Measurements from ENCODE around the gene IL17D. TPM values are rescaled to one million over a fixed set of nuclear protein-coding genes. Genes with fewer than 3 reads are reported as not detected.

The IL17D gene
- total and polyA plus RNA-seq, 2 experiments from 2014 or later = 1.6 to 2.3 TPM

DNA sequence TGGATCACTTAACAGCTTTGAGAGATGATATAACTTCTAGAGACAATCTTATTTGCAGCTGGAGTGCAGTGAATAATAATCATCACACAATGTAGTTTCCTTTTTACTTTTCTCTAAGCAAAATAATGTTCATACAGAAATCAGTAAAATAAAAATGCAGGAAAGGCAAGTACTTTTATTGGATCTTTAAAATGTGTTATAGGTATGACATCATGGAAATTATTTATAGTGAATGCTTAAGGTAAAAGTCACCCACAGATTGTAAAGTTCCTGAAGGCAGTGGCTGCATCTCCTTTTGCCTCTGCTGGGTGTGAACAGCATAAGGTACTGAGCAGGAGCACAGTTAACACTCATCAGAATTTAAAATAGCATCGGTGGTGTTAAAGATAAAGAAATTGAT is 17.3 kb upstream of the IL17D start (continued):
- no peak for TF ChIP-seq POLR2AphosphoS5 (IDR thresholded peaks at IDR 0.05; ENCODE audit: low read depth)
- TF ChIP-seq JUNB (IDR thresholded peaks at IDR 0.05; ENCODE audit: unreplicated experiment) = no peak
- TF ChIP-seq, protein P1, sequence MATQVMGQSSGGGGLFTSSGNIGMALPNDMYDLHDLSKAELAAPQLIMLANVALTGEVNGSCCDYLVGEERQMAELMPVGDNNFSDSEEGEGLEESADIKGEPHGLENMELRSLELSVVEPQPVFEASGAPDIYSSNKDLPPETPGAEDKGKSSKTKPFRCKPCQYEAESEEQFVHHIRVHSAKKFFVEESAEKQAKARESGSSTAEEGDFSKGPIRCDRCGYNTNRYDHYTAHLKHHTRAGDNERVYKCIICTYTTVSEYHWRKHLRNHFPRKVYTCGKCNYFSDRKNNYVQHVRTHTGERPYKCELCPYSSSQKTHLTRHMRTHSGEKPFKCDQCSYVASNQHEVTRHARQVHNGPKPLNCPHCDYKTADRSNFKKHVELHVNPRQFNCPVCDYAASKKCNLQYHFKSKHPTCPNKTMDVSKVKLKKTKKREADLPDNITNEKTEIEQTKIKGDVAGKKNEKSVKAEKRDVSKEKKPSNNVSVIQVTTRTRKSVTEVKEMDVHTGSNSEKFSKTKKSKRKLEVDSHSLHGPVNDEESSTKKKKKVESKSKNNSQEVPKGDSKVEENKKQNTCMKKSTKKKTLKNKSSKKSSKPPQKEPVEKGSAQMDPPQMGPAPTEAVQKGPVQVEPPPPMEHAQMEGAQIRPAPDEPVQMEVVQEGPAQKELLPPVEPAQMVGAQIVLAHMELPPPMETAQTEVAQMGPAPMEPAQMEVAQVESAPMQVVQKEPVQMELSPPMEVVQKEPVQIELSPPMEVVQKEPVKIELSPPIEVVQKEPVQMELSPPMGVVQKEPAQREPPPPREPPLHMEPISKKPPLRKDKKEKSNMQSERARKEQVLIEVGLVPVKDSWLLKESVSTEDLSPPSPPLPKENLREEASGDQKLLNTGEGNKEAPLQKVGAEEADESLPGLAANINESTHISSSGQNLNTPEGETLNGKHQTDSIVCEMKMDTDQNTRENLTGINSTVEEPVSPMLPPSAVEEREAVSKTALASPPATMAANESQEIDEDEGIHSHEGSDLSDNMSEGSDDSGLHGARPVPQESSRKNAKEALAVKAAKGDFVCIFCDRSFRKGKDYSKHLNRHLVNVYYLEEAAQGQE (IDR thresholded peaks at IDR 0.05; ENCODE audit: unreplicated experiment) = no peak
- TF ChIP-seq CREB1 (CRISPR knock-in tag; IDR thresholded peaks at IDR 0.05; ENCODE audit: low read depth) = no peak
- no peak for TF ChIP-seq NANOG (IDR thresholded peaks at IDR 0.05; ENCODE audit: borderline replicate concordance)
- no peak for TF ChIP-seq EZH2 (IDR thresholded peaks at IDR 0.05; ENCODE audit: low read depth, unreplicated experiment)
- TF ChIP-seq ZNF331 (CRISPR knock-in tag; IDR thresholded peaks at IDR 0.05; ENCODE audit: low read depth) = no peak
- TF ChIP-seq, protein P2, sequence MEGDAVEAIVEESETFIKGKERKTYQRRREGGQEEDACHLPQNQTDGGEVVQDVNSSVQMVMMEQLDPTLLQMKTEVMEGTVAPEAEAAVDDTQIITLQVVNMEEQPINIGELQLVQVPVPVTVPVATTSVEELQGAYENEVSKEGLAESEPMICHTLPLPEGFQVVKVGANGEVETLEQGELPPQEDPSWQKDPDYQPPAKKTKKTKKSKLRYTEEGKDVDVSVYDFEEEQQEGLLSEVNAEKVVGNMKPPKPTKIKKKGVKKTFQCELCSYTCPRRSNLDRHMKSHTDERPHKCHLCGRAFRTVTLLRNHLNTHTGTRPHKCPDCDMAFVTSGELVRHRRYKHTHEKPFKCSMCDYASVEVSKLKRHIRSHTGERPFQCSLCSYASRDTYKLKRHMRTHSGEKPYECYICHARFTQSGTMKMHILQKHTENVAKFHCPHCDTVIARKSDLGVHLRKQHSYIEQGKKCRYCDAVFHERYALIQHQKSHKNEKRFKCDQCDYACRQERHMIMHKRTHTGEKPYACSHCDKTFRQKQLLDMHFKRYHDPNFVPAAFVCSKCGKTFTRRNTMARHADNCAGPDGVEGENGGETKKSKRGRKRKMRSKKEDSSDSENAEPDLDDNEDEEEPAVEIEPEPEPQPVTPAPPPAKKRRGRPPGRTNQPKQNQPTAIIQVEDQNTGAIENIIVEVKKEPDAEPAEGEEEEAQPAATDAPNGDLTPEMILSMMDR (conservative IDR thresholded peaks at IDR 0.05; ENCODE audit: low read depth in 2 of 2) = no peak
- no peak for TF ChIP-seq EZH2phosphoT487 (IDR thresholded peaks at IDR 0.05; ENCODE audit: unreplicated experiment)

DNA sequence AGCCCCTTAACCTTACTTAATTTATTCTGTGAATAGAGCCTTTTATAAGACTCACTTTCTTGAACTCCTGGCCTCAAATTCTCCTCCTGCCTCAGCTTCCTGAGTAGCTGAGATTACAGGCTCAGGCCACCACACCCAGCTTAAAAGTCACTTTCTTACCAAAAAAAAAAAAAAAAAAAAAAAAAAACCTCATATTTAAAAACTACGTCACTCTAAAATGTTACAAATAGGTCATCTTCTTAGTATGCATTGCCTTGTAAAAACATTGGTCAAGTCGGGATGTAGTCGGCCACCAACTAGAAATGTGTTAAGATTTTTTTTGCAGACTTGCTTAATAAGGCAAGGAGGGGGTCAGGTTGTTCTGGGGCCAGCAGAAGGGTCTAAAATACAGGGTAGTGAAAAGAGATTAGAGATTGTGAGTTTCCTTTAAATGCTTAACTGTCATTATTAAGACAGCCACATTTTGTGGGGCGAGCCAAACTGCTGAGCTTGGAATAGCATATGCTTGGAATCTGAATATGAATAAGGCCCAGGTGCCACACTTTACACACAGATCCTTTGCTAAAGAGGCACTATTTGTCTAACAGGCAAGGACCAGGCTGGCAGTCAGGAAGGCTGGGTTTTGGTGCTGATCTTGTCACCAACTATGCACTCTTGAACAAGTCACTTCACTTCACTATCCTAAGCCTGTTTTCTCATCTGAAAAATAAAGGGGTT is 16.5 kb upstream of the IL17D start:
- Histone ChIP-seq H3K36me3 (ENCODE audit: insufficient read depth) (no peaks in the 10 kb centered on the region), H3K27ac (ENCODE audit: low read depth) (no peak overlapping the region), H3K4me1 (ENCODE audit: insufficient read depth) (peaks cover 46% of the 10 kb centered on the region), H3K79me2 (replicated peaks; ENCODE audit: insufficient read depth) (no peaks in the 10 kb centered on the region), H3F3A (replicated peaks; ENCODE audit: low read depth) (no peaks in the 10 kb centered on the region), H3K9me2 (ENCODE audit: insufficient read depth) (no peaks in the 10 kb centered on the region), H3K27me3 (ENCODE audit: insufficient read depth) (no peaks in the 10 kb centered on the region), H3K4me3 (no peak overlapping the region), H3K4me2 (peak overlapping the region; percentile 62), H2AFZ (no peak overlapping the region), H4K20me1 (replicated peaks; ENCODE audit: insufficient read depth) (no peaks in the 10 kb centered on the region)
- H3K36me3 Mint-ChIP-seq (ENCODE audit: low read depth) = no peaks in the 10 kb centered on the region
- DNase-seq (ENCODE audit: low spot score) (peak; percentile 24), ATAC-seq (peak; percentile 33; the same call in 2 of the 3 replicates)
- no peak overlapping the region for H3K4me3 Mint-ChIP-seq
- no peaks in the 10 kb centered on the region for H3K27me3 Mint-ChIP-seq (ENCODE audit: insufficient read depth, low read depth, poor library complexity)
- no peaks in the 10 kb centered on the region for H3K9me3 Mint-ChIP-seq
- TF ChIP-seq ZNF331 (CRISPR knock-in tag; IDR thresholded peaks at IDR 0.05; ENCODE audit: low read depth) (no peak), POLR2AphosphoS5 (IDR thresholded peaks at IDR 0.05; ENCODE audit: low read depth) (no peak)
- peaks cover 51% of the 10 kb centered on the region for H3K4me1 Mint-ChIP-seq
- H3K27ac Mint-ChIP-seq = peak overlapping the region; percentile 28; the same call in 1 of the 2 replicates

All from GM23338 (cell line).